NCI-H1694 (cell line): ENCODE data around the gene PCDHGA12.
A peak's percentile ranks its signal among the peaks of the same experiment; 100 is the strongest.

Source experiments
- DNase-seq: peaks from one replicate; lab custom pipeline; 2025; lab: John Stamatoyannopoulos, UW

The PCDHGA12 gene

DNA sequence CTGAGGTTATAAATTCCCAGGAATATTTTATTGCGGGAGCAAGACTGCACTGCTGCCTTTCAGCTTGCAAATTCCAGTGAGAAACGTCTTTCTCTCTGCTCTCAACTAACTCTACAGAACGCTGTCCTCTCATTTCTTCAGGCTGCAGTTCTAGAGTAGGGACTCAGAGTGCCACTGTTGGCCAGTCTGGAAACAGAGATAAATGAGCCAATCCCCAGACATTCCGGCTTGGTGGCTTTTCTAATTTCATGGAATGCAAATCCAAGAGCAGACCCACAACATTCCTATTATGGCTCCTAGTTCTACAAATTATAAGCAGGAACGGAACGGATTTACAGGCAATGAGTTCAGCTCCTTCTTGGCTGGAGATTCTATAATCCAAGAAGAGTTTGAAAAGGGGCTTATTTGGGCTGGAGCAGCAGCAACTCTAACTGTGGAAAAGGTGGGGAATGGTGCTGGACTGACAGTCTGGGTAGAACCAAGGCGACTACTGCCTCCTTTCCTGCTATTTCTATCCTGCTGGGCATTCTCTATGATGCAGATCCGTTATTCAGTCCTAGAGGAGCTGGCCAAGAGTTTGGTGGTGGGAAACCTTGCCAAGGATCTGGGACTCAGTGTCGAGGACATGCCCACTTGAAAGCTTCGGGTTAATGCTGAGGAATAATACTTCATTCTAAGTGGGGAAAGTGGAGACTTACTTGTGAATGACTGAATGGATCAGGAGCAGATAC lies 9.3 kb downstream of the PCDHGA12 start:
- no peak for DNase-seq

DNA sequence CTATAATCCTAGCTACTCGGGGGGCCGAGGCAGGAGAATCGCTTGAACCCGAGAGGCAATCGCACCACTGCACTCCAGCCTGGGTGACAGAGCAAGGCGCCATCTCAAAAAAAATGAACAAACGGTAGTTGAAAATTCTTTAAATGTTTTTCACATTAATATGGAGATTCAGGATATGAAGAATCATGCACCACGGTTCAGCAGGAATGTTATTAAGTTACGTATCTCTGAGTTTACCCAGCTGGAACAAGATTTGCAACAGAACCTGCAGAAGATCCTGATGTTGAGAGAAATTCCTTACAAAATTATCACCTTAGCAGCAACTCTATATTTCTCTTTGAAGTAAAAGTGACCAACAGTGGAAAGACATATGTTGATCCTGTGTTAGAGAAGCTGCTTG lies 10.0 kb downstream of the PCDHGA12 start:
- no peak for DNase-seq

DNA sequence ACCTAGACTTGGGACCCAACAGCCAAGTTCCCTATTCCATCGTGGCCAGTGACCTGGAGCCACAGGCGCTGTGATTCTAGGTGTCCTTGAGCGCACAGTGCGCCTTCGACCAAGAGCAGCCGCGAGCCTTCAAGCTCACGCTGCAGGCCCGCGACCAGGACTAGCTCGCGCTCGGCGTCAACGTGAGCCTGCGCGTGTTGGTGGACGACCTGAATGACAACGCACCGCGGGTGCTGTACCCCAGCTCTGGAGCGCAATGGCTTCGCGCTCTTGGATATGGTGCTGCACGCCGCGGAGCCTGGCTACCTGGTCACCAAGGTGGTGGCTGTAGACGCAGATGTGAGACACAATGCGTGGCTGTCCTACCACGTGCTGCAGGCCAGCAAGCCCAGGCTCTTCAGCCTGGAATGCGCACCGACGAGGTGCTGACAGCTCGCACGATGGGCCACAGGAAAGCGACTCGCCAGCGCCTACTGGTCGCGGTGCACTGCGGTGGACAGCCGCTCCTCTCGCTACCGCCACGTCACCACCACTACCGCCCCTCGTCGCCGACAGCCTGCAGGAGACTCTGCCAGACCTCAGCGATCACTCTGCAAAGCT lies 11.4 kb downstream of the PCDHGA12 start:
- DNase-seq: no peak

GRCh38 chr5:141465351-141465750 lies 35.0 kb downstream of the PCDHGA12 start:
- no peak for DNase-seq

GRCh38 chr5:141475625-141476131 lies 45.4 kb downstream of the PCDHGA12 start, which contains the start of gene PCDHGC3:
Gene PCDHGC3 (plus strand): TSS chr5:141475966. CDS start chr5:141476117, 151 bp downstream.
- peak; percentile 84 for DNase-seq

DNA sequence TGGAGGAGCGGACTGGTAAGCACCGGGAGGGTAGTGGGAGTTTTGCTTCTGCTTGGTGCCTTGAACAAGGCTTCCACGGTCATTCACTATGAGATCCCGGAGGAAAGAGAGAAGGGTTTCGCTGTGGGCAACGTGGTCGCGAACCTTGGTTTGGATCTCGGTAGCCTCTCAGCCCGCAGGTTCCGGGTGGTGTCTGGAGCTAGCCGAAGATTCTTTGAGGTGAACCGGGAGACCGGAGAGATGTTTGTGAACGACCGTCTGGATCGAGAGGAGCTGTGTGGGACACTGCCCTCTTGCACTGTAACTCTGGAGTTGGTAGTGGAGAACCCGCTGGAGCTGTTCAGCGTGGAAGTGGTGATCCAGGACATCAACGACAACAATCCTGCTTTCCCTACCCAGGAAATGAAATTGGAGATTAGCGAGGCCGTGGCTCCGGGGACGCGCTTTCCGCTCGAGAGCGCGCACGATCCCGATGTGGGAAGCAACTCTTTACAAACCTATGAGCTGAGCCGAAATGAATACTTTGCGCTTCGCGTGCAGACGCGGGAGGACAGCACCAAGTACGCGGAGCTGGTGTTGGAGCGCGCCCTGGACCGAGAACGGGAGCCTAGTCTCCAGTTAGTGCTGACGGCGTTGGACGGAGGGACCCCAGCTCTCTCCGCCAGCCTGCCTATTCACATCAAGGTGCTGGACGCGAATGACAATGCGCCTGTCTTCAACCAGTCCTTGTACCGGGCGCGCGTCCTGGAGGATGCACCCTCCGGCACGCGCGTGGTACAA lies 46.0 kb downstream of the PCDHGA12 start:
- no peak for DNase-seq

GRCh38 chr5:141477044-141477575 lies 46.8 kb downstream of the PCDHGA12 start:
- no peak for DNase-seq

GRCh38 chr5:141477815-141478214 lies 47.5 kb downstream of the PCDHGA12 start:
- no peak for DNase-seq

DNA sequence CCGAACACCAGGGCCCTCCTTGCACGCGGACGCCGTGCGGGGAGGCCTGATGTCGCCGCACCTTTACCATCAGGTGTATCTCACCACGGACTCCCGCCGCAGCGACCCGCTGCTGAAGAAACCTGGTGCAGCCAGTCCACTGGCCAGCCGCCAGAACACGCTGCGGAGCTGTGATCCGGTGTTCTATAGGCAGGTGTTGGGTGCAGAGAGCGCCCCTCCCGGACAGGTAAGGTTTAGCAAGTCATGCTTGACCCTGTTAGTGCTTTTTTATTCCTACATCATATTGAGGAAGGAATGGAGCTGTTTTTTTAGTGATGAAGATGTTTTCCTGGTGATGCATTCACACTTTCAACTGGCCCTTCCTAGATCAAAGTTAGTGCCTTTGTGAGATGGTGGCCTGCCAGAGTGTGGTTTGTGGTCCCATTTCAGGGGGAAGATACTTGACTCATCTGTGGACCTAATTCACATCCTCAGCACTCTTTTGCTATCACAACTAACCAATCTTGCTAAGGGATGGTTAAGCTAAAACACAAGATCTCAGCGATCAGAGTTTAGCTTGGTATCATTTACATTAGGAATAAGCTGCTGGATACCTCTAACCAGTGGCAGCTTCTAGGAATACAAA lies 48.1 kb downstream of the PCDHGA12 start:
- no peak for DNase-seq

- DNase-seq: no peak
Observed at GRCh38 chr5:141479776-141480175, 49.5 kb downstream of the PCDHGA12 start.
